Common myeloid progenitor, CD34-positive (primary cell): ENCODE measurements around the gene SNX20.
A peak's percentile ranks its signal among the peaks of the same experiment; 100 is the strongest.

Experiments
- CTCF ChIA-PET: fragments of 350-600 bp; sonication (Branson Sonifier 250); formaldehyde crosslinking; loops from one replicate; lab custom pipeline; 2021; ENCODE audit warnings: antibody characterized with exemption; lab: Charles Lee
- POLR2A ChIA-PET: fragments of 350-600 bp; sonication (Branson Sonifier 250); formaldehyde crosslinking; loops from one replicate; lab custom pipeline; 2021; ENCODE audit warnings: antibody characterized with exemption; lab: Charles Lee
- DNase-seq, 3 donors: peaks; one replicate each; pipeline versions ENCODE4 v3.0.0 to v3.0.0-alpha.2; 2013
- H3K27ac ChIP-seq, 2 experiments: 1 replicate in 1 of 2; 2 replicates in 1 of 2; pipeline ENCODE4 v1.7.0; 2013; ENCODE audit warnings: inconsistent platforms in 2 of 2, low read length in 2 of 2, mild to moderate bottlenecking in 2 of 2, low read depth in 1 of 2, moderate library complexity in 1 of 2; ENCODE audit not compliant: severe bottlenecking in 2 of 2, insufficient read depth in 1 of 2, poor library complexity in 1 of 2
- H3K27me3 ChIP-seq, 5 experiments: replicated peaks in 2 of 5; 1 replicate in 3 of 5; 2 replicates in 2 of 5; pipeline versions ENCODE4 v1.6.1 to v1.7.0; 2013; ENCODE audit warnings: low read length in 4 of 5, mild to moderate bottlenecking in 2 of 5, moderate library complexity in 2 of 5, inconsistent platforms in 1 of 5; ENCODE audit not compliant: insufficient read depth in 5 of 5, control insufficient read depth in 4 of 5
- H3K36me3 ChIP-seq, 4 experiments: 1 replicate in 2 of 4; 2 replicates in 2 of 4; pipeline versions ENCODE4 v1.6.1 to v1.7.0; 2013; ENCODE audit warnings: low read length in 3 of 4, control low read depth in 1 of 4, mild to moderate bottlenecking in 1 of 4; ENCODE audit not compliant: control insufficient read depth in 4 of 4, insufficient read depth in 4 of 4
- H3K4me1 ChIP-seq, 4 experiments: 1 replicate in 3 of 4; 2 replicates in 1 of 4; pipeline versions ENCODE4 v1.6.1 to v1.7.1; 2013; ENCODE audit warnings: low read length in 3 of 4, mild to moderate bottlenecking in 3 of 4, control low read depth in 1 of 4, inconsistent platforms in 1 of 4, moderate library complexity in 1 of 4; ENCODE audit not compliant: control insufficient read depth in 4 of 4, insufficient read depth in 4 of 4; ENCODE audit errors: control extremely low read depth in 1 of 4
- H3K4me3 ChIP-seq, 7 experiments: 1 replicate in 4 of 7; 2 replicates in 3 of 7; pipeline versions ENCODE4 v1.5.1 to v1.7.0; 2013; ENCODE audit warnings: mild to moderate bottlenecking in 7 of 7, low read length in 6 of 7, moderate library complexity in 6 of 7, inconsistent platforms in 2 of 7, low read depth in 2 of 7, control low read depth in 1 of 7; ENCODE audit not compliant: insufficient read depth in 4 of 7, control insufficient read depth in 1 of 7; ENCODE audit errors: extremely low read depth in 1 of 7
- H3K9me3 ChIP-seq, 5 experiments: 1 replicate in 4 of 5; 2 replicates in 1 of 5; pipeline versions ENCODE4 v1.6.1 to v1.7.1; 2013; ENCODE audit warnings: low read length in 4 of 5, mild to moderate bottlenecking in 2 of 5, inconsistent platforms in 1 of 5, low read depth in 1 of 5, moderate library complexity in 1 of 5; ENCODE audit not compliant: control insufficient read depth in 4 of 5, insufficient read depth in 2 of 5; ENCODE audit errors: control extremely low read depth in 1 of 5
- WGBS: methylation state at CpG from one replicate; pipeline ENCODE4 v1.1.5; 2013; ENCODE audit not compliant: insufficient coverage; 5-methylcytosine and 5-hydroxymethylcytosine counted together

The SNX20 gene

GRCh38 chr16:50631985-50632576 is 49.0 kb downstream of the SNX20 start:
- POLR2A ChIA-PET = no interaction called here
- no peak for DNase-seq
- H3K36me3 ChIP-seq = no peaks in the 10 kb centered on the region
- H3K4me3 ChIP-seq = no peak overlapping the region
- no peaks in the 10 kb centered on the region for H3K27me3 ChIP-seq
- WGBS = 97% methylated on average over 19 of the region's 22 CpGs
- CTCF ChIA-PET = no interaction called here
- H3K27ac ChIP-seq = no peak overlapping the region
- peaks cover 3 to 10% (median 7%) of the 10 kb centered on the region in 4 experiments for H3K4me1 ChIP-seq
- H3K9me3 ChIP-seq = no peaks in the 10 kb centered on the region

DNA sequence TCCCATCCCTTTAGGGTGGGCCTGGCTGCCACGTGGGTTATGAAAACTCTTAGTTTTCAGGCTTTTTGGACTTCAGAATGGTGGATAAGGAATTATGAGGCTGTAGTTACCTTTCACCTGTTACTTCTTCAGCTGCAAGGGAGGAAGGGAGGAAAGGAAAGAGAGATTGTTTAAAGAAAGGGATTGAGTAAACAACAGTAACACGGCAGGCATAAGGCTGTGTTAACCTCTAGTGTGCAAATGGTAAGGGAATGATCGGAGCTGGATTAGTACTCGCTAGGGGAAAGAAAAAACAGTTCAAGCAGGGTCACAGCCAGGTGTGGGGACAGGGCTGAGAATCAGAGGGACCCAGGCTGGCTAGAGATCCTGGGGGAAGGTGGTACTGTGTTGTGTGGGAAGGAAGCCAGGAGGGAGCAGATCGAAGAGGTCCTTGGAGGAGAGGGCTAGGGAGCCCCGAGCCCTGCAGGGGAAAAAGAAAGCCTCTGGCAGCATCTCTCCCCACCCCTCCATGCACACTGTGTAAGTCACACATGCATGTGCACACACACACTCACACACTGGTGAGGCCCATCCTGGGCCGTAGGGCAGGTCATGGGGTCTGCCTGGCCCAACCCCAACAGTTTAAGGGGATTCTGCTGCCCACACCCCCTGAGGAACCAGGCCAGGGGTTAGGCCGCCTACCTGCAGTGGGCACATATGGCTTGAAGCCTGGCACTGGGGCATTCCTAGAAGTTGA is 49.7 kb downstream of the SNX20 start:
- Histone ChIP-seq H3K27me3 (no peaks in the 10 kb centered on the region), H3K4me1 (peaks cover 5 to 16% (median 12%) of the 10 kb centered on the region in 4 experiments), H3K27ac (no peak overlapping the region), H3K4me3 (no peak overlapping the region), H3K36me3 (no peaks in the 10 kb centered on the region), H3K9me3 (no peaks in the 10 kb centered on the region)
- no peak for DNase-seq
- ChIA-PET POLR2A (no interaction called here), CTCF (interaction anchor here (0.9 to 1.3 kb wide), 2 partner anchors 19 to 22 kb away, joined by 3 read pairs; no protein-coding TSS in a partner anchor)
- 100% methylated on average over 5 of the region's 8 CpGs for WGBS

DNA sequence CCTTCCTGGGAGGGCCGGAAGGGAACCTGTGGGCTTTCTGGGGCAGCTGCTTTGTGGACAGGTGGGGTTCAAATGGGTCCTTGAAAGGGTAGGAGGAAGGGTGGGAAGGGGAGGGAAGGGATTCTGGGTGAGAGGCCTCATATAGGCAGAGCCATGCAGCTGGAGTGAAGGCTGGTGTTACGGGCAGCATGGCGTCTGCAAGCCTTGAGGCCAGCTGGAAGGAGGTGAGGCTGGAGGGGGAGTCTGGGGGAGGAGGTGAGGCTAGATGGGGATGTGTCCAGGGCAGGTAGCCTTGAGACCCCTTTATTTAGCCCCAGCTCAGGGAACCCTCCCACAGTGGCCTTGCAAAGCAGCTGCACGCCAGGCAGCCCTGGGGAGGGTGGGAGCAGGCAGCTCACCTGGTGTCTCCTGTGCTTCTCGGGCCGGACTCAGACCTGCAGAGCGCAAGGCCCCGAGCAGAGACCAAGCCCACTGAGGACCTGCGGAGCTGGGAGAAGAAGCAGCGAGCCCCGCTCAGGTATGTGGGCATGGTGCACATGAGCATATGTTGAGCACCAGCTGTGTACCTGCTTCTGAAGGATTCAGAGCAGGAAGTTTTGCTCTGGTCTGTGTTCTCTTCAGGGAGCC is 50.6 kb downstream of the SNX20 start:
- H3K27me3 ChIP-seq = no peaks in the 10 kb centered on the region
- ChIA-PET CTCF (interaction anchor here (0.9 to 1.3 kb wide), 4 partner anchors 18 to 37 kb away, joined by 3 to 4 read pairs (median 4); no protein-coding TSS in a partner anchor), POLR2A (no interaction called here)
- no peaks in the 10 kb centered on the region for H3K36me3 ChIP-seq
- 98% methylated on average over 10 of the region's 11 CpGs for WGBS
- peaks cover 5 to 16% (median 13%) of the 10 kb centered on the region in 4 experiments for H3K4me1 ChIP-seq
- no peak overlapping the region for H3K27ac ChIP-seq
- no peak for DNase-seq
- no peak overlapping the region for H3K4me3 ChIP-seq
- H3K9me3 ChIP-seq = no peaks in the 10 kb centered on the region

- Histone ChIP-seq H3K36me3 (no peaks in the 10 kb centered on the region), H3K27me3 (no peaks in the 10 kb centered on the region), H3K27ac (no peak overlapping the region), H3K9me3 (no peaks in the 10 kb centered on the region), H3K4me1 (peaks cover 5 to 16% (median 13%) of the 10 kb centered on the region in 4 experiments), H3K4me3 (no peak overlapping the region)
- ChIA-PET CTCF (interaction anchor here (1.0 to 1.3 kb wide), 2 partner anchors 36 to 308 kb away, joined by 3 to 4 read pairs; no protein-coding TSS in a partner anchor), POLR2A (no interaction called here)
- 95% methylated on average over 3 of the region's 4 CpGs for WGBS
- DNase-seq = no peak
These were observed 51.8 kb downstream of the SNX20 start for GRCh38 chr16:50629334-50629733.

- no peaks in the 10 kb centered on the region for H3K9me3 ChIP-seq
- no peak for DNase-seq
- H3K4me3 ChIP-seq = no peak overlapping the region
- H3K4me1 ChIP-seq = peaks cover 5 to 16% (median 13%) of the 10 kb centered on the region in 4 experiments
- 100% methylated on average over 3 of the region's 9 CpGs for WGBS
- ChIA-PET CTCF (interaction anchor here (1.0 to 1.8 kb wide), 6 partner anchors 37 to 393 kb away, joined by 3 to 7 read pairs (median 4); no protein-coding TSS in a partner anchor), POLR2A (no interaction called here)
- H3K36me3 ChIP-seq = no peaks in the 10 kb centered on the region
- H3K27me3 ChIP-seq = no peaks in the 10 kb centered on the region
- no peak overlapping the region for H3K27ac ChIP-seq
These were observed 52.8 kb downstream of the SNX20 start for GRCh38 chr16:50628156-50628802.

DNA sequence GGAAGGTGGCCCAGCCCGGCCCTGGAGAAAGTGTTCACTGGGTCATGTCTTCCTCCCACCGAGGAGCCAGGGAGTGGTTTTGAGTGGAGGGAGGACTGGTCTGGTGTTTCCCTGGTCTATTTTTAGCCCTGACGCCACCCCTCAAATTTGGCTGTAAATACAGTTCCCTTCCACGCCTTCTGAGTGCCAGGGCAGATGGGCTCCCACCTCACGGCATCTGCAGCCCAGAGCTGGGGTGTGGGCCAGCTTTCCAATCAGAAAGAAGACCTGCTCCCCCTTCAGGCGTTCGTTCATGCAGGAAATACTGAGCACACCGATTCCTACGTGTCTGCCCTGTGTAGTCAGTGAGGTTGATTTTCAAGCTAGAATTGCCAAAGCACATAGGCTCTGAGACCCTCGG is 53.7 kb downstream of the SNX20 start:
- no peaks in the 10 kb centered on the region for H3K36me3 ChIP-seq
- H3K9me3 ChIP-seq = no peaks in the 10 kb centered on the region
- WGBS = 0% methylated on average over 6 of the region's 10 CpGs
- H3K27me3 ChIP-seq = no peaks in the 10 kb centered on the region
- POLR2A ChIA-PET = no interaction called here
- H3K4me1 ChIP-seq = peaks cover 5 to 16% (median 13%) of the 10 kb centered on the region in 4 experiments
- no peak overlapping the region for H3K27ac ChIP-seq
- peak overlapping the region in 3 of 7 experiments; percentile 22 to 46 (median 27) for H3K4me3 ChIP-seq
- CTCF ChIA-PET = interaction anchor here (0.7 to 1.8 kb wide), 9 partner anchors 36 to 392 kb away, joined by 3 to 7 read pairs (median 3); no protein-coding TSS in a partner anchor
- DNase-seq = peak; percentile 67 to 83 (median 80)
